GM21360 (cell line): ENCODE results near the gene ENTREP3.
A peak's percentile ranks its signal among the peaks of the same experiment; 100 is the strongest.

ENCODE experiments used
- ATAC-seq: cut with Tn5 transposase; IDR thresholded peaks from one replicate; pipeline ENCODE4 v1.9.1; 2021; ENCODE audit warnings: mild to moderate bottlenecking, moderate library complexity; ENCODE audit not compliant: unreplicated experiment

Gene ENTREP3

DNA sequence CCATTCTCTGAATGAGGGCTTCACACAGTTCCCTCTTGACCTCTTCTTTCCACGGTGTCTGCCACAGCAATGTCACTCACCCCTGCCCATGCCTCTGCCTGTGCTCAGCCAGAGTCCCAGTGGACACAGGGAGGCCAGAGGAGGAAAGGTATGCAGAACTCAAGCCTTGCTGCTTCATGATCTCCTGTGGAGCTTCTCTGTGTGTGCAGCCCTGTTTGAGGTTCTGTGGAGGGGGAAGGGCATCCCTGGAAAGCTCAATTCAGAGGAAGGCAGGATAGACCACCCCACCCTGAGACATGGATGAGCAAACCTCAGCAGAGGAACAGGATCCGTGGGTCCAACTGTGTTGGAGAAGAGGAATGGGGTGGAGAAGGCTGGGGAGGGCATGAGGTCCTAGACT lies 24.0 kb upstream of the ENTREP3 start:
- no peak for ATAC-seq

DNA sequence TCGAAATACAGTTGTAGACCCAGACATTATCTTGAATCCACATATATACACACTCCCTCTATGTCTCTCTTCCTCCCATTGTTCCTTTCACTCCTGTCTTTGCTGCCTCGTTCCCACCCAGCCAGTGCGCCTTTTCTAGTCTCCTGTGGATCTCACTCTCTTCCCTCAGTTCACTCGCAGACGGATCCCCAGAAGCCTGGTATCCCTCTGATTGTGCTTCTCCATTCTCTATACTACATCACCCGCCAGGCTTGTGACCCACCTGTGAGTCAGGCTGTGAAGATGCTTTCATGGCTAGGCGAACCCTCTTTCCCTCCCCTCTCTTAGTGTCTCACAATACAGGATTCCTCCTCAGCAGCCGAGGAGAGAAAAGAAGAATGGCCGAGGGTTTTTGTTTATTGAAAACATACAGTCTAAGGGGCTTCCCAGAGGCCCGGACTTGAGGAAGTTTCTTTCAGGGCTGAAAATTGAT lies 23.4 kb upstream of the ENTREP3 start:
- ATAC-seq, result no peak

DNA sequence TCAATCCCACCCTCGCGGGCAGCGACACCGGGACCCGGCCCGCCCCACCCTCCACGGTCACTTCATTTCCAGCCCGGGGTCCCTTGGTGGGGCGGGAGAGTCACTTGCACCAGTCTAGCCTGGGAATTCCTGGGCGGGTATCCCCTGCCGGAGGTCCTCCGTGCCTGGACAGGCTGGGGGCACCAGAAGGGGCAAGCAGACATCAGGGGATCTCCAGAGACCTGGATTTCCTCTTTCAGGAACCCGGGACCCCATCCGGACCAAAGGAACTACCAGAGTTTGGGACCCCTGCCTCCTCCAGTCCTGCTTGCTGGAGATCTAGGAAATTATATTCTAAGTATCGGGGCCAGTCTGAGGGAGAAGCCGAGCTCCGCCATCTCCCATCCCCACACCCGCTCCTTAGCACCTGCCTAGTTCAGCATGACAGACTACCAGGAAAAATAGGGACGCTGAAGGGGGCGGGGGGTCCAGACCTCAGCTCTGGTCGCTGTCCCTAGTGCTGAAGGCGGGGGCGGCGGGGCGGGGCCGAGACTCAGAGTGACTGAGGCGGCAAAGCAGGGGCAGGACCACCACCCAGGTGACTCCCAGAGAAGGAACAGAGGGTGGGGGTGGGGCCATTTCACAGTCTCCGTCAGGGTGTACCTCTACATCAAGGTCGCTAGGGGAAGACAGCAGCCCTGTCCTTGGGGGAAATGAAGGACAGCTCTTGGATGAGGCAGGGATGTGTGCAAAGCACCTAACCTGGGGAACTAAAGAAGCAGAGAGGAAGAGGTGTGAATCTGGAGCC lies 22.8 kb upstream of the ENTREP3 start:
- ATAC-seq, result no peak

DNA sequence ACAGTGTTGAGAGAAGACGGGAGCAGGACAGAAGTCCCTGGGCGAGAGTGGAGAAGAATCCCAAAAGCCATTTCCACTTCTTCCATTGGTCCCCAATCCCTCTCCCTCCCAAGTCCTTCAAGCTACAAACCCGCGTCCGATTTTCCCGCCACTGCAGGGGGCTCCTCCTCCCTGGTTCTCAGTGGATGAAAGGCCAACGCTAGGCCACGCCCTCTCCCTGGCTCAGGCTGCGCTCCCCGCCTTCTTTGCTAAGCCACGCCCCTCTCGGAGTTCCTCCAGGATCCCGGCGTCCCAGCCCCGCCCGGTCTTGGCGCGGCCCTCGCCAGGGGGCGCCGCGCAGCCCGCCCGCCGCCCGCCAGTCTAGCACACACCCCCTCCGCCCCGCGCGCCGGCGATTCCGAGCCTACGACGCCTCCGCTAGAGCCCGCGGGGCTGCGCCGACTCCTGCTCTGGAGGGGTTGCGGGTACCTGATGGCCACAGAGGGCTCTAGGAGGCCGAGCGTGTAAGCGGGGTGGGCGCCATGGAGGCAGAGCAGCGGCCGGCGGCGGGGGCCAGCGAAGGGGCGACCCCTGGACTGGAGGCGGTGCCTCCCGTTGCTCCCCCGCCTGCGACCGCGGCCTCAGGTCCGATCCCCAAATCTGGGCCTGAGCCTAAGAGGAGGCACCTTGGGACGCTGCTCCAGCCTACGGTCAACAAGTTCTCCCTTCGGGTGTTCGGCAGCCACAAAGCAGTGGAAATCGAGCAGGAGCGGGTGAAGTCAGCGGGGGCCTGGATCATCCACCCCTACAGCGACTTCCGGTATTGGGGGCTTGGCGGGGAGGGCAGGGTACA lies 22.0 kb upstream of the ENTREP3 start, which contains the start of gene HCN3:
HCN3 (plus strand) TSS at position 394 of the 832 bp plus-strand sequence; CDS start at position 522, 128 bp downstream.
- ATAC-seq, result peak; percentile 47

DNA sequence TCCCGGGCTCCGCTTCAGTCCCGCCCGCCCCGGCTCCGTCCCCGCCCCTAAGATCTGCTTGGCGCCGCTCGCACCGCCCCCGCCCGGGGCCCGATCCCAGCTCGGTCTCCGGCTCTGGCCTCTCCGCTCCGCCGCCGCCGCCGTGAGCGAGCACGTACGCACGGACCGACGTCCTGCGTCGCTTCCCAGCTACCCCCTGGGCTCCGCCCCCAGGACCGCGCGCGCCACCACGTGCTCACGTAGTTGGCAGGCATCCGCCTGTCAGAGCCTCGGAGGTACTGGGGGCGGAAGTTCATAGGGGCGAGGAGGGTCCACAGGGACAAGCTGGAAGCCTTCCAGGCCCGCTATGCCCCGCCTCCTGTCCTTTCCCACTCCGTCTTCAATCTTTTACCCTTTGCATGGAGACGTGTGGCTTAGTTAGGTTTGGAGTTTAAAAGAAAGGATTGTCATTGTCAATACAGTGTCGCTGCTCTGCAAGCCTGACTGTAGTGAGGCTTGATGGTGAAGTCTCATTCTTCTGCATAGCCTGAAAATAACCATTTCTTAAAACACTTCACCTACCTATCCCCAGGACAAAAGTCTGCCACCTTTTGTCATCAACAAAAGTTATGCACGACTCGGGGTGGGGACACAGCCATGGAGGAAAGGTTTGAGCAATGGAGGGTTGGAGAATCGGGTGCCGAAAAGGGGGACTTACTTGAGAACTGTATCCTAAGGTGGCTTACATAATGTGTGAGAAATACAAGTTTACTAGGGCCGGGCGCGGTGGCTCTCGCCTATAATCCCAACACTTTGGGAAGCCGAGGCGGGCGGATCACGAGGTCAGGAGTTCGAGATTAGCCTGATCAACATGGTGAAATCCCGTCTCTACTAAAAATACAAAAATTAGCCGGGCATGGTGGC lies 18.3 kb upstream of the ENTREP3 start, which contains the start of gene CLK2:
CLK2 (minus strand) TSS at position 162 of the 903 bp plus-strand sequence. CDS start 2,527 bp downstream, outside the sequence.
- ATAC-seq, result peak; percentile 73

DNA sequence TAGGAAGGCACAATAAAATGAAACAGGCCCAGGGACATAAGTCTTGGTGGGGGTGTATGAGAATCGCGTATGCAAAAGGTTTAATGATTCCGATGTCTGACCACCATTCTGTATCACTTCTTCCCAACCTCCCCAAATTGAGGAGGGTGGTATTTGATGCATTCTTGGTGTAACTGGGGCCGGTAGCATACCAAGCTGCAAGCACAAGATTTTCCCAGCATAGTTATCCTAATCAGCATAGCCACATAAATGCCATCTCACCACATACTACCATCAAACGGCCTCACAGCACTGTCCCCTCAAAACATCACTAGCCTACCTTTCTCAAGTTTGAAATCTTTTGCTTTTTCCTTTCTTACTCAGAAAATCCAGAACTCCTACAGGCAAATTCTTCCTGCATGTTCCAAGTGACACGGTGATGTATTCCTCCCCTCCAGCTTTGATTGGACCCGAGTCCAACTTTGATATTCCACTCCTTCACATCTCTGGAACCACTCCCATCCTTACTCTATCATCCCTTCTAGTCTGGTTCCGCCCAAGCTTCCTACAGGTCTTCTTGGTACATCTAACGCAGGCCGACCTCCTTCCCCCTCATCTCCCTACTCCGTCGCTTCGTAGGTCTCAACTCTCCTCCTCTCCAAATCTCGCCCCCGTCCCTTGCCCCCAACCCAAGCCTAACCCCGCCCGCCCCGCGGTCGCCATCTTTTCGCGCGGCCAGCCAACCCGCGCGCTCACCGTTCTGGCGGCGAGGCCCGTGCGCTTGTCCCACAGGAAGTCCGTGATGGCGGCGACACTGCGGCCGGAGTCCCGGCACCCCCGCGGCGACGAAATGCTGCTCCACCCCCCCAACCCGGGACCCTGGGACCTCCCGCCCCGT lies 17.4 kb upstream of the ENTREP3 start:
- ATAC-seq, result peak; percentile 16

DNA sequence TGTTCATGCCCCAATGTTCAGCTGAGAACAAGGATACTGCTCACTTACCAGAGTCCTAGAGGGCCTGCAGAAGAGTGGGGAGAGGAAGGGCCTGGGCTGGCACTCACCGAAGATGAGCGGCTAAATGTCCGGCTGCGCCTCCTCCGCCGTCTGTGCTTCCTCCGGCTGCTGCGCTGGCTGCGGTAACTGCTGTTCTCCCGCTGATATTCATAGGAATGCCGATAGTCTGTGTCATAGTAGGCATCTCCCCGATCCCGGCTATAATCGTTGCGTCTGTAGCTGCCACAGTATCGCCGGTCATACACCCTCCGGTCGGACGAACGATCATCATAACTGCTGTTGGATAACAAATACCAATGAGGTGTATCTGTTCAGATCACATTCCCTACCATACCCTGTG lies 14.1 kb upstream of the ENTREP3 start:
- ATAC-seq, result no peak

DNA sequence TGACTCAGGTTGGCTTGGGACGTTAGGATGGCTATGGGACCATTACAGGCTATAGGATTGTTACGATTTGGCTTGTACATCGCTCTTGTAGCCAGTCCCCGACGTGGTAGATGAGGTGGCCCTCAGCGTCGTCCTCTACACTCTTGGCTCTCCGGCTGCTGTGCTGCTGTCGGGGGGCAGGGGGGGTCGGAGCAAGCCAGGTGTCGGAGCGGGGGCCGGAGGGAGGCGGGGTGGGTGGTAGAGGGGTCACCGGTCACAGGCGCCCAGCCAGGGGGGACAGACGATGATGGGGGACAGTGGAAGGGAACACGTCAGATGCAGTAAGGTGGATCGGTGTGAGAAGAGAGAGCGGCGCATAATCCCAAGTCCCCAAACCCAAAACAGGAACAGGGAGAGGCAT lies 13.3 kb upstream of the ENTREP3 start:
- ATAC-seq, result no peak

DNA sequence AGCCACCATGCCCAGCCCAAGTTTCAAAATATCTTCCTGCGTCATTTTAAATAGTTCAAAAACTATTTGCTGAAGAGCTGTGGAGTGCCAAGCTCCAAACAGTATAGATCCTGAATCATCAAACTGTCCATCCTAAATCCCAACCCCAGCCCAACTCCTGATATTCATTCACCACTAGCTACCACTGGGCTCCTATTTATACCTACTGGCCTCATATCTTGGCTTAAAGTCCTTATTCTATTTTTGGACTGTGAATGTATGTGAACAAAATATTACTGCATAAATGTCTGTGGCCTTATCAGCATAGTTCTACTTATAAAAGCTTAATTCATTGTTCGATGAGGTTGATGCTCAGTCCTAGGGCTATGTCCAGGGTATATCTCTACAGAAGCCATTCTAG lies 12.1 kb upstream of the ENTREP3 start:
- ATAC-seq, result no peak

DNA sequence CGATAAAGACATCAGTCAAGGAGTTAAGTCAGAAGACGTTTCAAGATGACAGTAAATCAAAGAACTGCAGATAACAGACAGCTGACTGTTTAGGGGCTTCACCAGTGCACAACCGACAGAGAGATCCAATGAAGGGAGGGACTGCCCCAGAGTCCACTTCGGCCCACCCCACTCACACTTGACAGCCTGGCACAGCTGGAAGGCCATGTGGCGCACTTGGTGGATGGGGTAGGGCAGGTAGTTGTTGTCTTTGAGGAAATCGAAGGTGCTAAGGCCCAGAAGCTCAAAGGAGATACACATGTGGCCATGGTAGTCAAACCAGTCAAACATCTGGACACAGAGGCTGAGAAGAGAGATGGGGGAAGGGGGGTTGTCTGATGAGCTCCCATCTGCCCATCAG lies 11.3 kb upstream of the ENTREP3 start:
- ATAC-seq, result no peak

DNA sequence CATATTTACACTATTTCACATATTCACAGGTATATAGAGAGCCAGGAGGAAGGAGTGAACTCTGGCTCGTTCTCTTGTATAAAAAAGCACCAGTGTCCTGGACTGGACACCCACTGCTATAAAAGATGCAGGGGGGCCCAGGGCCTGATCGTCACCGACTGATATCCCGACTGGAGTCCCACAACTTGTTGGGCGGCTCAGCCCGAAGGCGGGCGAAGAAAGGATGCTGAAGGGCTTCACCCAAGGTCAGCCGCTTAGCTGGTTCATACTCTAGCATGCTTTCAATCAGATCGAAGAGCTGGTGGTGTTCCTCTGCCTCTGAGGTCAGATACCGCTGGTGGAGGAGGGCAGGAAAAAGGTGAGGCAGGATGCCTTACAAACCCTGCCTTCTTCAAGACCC lies 7.8 kb upstream of the ENTREP3 start:
- no peak for ATAC-seq

DNA sequence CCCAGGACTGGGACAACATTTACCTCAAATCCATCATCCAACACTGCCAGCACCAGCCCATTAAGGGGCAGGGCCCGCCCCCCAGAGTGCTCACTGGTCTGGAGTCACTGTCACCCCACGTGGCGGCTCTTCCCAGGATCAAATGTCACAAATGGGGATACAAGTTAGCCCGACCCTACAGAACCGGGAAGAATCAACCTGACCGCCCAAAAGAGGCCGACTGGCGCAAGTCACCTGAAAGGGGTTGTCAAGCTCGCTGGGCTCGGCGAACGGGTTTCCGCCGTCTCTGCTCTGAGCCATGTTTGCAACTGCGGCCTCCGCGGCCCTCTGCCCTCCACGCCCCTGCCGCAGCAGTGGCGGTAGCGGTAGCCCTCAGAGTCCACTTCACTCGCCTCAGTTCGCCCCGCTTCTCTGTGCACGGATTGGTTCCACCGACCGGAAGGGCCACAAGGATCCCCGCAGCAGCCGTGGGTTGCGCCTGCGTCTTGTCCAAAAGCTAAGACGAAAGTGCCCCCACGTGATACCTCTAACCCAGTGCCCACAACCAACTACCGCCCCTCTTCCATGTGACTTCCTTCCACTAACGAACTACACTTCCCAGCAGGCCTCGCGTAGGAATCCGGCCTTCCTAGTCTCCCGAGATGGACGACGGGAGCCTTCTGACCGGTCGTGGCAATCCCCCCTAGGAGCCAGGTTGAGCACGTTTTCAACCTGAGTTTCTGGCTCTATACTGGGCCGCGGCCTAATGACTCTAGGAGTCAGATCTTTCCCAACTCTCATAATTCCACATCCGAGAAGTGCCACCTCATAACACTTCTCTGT lies 6.8 kb upstream of the ENTREP3 start, which contains the start of gene SCAMP3:
SCAMP3 (minus strand) TSS at position 509 of the 822 bp plus-strand sequence; CDS start at position 300, 209 bp downstream.
- peak; percentile 86 for ATAC-seq

DNA sequence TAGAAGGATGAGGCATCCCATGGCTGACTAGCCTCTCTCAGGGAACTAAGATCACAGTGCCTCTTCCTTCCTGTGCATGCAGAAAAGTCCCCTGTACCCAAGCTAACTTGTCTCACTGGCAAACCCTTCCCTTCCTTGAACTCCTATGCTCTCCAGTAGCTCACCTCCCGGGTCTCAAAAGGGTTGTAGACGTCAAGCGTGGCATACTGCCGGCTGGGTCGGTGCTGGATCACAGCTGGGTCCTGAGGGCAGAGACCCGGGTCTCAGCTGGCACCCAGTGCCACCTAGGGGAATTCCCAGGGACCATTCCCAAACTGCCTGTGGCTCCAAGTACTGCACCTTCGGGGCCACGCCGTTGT lies 6.2 kb upstream of the ENTREP3 start:
- peak; percentile 8 for ATAC-seq

DNA sequence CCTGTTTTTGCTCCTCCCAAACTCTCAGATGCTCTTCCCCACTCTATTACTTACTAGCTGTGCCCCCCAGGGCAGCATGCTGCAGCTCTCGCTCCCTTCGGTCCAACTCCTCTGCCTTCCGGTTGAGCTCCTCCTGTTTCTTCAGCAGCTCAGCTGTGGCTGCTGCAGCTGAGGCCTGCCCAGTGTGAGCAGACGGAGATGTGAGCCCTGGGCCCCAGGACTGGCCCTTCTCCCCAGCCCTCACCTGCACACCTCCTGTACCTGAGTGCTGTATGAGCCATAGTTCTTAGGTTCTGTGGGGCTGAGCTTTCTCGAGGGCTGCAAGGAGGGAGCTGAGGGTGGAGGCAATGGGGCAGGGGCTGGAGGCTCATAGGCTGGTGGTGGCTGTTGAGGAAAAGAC lies 5.0 kb upstream of the ENTREP3 start:
- ATAC-seq, result no peak

DNA sequence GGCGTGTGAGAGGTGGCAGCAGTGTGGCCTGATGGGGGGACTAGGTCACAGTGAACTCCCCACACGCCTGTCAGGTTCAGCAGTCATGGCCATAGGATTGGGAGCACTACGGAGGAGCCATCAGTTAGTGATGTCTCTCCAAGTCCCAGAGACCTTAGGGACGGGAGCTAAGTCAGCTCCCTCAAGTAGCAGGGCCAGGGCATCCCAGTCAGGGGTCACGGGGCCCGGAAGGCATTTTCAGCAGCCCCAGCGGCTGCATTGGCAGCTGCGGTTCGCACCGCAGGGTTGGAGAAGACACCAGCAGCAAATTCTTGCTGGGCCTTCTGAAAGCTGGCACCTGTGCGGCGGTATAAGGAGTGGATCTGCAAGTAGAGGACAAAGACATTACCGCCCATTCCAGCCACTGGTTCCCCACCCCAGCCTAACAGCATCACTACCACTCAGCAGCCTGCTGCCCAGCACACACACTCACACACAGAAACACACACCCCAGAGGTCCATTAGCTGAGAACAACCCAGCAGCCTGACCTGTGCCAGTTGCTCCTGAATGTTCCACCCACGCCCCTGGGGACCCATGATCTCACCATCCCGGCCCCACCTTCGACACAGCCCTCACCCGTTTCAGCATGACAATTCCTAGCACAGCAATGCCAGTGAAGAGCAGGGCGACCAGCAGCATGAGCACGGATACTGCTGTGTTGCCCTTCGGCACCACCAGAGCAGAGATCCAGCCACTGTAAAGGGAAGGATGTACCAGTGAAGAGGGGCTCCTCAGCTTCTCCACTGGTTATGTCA lies 972 bp upstream of the ENTREP3 start:
- ATAC-seq, result no peak

DNA sequence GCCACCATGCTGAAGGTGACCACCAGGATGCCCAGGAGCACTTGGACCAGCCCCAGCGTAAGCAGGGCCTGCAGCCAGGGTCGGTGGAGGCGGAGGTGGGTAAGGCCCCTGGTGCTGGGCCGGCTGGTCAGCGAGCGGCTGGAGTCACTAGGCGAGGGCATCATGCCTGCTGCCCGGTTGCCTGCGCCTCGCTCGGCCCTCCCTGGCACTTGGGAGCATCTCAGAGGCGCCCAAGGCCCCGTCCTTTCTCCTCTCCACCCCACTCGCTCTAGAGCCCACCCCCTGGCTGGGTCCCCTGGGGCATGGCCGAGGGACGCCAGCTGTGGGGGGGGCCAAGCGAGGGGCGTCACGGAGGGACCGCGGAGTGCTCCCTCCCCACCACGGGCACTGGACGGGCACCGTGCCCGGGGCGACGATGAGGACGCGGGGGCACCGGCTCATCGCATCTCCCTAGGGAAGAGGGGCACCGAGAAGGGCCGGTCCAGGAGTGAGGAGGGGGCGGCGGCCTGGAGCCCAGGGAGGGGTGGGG lies 505 bp downstream of the ENTREP3 start:
- no peak for ATAC-seq

DNA sequence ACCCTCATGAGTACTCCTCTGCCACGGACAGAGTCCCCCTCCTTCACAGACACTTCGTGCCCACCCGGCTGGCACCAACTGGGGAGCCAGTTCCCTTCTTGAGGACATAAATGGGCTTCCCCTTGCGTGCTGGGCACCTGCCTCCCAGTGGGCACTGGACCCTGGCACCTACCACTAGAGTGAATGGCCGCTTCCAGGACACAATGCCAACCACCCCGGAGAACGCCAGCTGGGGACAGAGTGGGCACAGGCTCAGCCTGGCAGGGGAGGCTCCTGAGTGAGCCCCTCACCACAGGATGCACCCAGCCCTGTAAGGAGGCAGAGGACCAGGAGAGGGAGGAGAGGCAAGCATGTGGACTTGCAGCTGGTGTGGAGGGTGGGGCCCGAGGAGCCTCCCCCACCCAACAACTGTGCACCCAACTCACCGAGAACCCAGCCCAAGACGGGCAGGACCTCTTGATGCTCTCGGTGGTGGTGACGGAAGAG lies 1.0 kb downstream of the ENTREP3 start:
- no peak for ATAC-seq

DNA sequence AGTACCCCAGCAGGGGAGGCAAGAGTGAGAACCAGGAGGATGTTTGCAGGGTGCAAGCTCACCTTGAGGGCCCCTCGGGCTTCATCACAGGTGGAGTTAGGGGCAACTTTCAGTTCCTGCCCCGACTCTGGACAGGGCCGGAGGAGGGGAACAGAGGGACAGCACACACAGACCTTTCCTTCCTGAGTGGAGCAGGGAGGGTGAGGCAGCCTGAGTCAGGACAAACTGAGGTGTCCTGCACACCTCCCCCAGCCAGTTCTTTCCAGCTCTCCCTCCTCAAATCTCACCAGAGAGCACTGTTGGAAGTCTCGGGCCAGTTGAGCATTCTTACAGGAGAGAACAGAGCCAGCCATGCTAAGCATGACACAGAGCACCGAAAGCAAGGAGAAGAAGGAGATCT lies 1.5 kb downstream of the ENTREP3 start:
- ATAC-seq, result no peak
